ENCODE data around the gene ME3.

Gene ME3

GRCh38 chr11:86606270-86606835 is 66.1 kb downstream of the ME3 start:
- DNase-seq: no peak
- Histone ChIP-seq H3K36me3 (replicated peaks) (no peaks in the 10 kb centered on the region), H3K4me3 (ENCODE audit: low read depth, low read length) (no peak overlapping the region), H3K27me3 (replicated peaks) (no peaks in the 10 kb centered on the region), H3K27ac (peak overlapping the region; percentile 90)
- in situ Hi-C loops (cut with HindIII; ENCODE audit: low pct_ligation_motif_present, low sequenced_read_pairs): no loop called here
- no peak for TF ChIP-seq CTCF (IDR thresholded peaks at IDR 0.05; ENCODE audit: low read depth, low read length, missing control alignments)

DNA sequence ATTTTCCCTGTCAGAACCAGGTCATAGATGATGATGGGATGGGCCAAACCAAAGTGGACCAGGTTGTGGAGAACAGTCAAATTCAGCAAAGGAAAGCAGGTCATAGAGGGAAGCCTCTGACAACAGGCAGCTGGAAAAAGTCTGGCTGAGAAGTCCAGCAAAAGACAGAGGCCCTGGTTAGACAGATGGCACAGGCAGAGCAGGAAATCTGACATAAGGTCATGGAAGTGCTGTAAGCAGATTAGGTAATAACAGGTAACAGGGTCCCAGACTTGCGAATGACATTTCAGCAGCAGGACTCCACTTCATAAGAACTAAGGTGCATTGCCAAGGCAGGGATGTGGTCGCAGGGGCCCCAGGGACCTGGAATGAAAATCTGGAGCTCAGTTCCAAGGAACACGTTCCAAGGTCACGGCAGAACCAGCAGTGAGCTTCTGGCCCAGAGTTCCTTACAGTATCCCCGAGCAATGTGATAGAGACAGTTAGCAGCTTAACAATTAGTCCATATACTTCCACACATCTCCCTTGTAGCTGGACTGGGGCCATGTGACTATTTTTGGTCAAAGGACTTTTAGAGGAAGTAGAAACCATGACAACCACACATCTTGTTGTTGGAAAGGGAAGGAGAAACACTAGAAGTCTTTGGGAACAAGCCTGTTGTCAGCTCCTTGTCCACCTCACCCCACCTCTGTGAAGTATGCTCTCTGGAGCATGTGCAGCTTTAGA is 75.4 kb downstream of the ME3 start:
- TF ChIP-seq CTCF (IDR thresholded peaks at IDR 0.05; ENCODE audit: low read depth, low read length, missing control alignments): no peak
- DNase-seq: peak; percentile 73
- H3K27me3 ChIP-seq (replicated peaks): no peaks in the 10 kb centered on the region
- in situ Hi-C loops (cut with HindIII; ENCODE audit: low pct_ligation_motif_present, low sequenced_read_pairs): no loop called here
- H3K27ac ChIP-seq: no peak overlapping the region
- H3K4me3 ChIP-seq (ENCODE audit: low read depth, low read length): no peak overlapping the region
- no peaks in the 10 kb centered on the region for H3K36me3 ChIP-seq (replicated peaks)

DNA sequence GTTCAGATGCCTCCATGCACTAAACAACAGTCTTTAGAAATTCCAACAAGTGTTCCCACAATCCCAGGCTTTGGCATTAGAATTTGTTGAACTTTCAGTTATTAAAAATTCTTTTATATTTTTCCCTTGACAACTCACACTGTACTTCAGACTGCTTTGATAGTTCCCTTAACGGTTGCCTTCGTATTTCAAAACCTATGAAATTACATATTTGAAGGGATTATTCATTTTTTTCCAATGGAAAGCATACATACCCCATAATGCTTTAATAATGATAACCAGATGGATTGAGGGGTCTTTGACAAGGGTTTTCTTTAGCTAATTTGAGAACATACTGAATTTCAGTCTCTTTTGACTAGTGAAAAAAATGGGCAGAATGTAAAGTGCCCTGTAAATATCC is 76.5 kb downstream of the ME3 start:
- no peaks in the 10 kb centered on the region for H3K36me3 ChIP-seq (replicated peaks)
- H3K4me3 ChIP-seq (ENCODE audit: low read depth, low read length): no peak overlapping the region
- H3K27me3 ChIP-seq (replicated peaks): no peaks in the 10 kb centered on the region
- in situ Hi-C loops (cut with HindIII; ENCODE audit: low pct_ligation_motif_present, low sequenced_read_pairs): no loop called here
- H3K27ac ChIP-seq: no peak overlapping the region
- no peak for TF ChIP-seq CTCF (IDR thresholded peaks at IDR 0.05; ENCODE audit: low read depth, low read length, missing control alignments)
- DNase-seq: no peak

GRCh38 chr11:86595451-86595850 is 77.0 kb downstream of the ME3 start:
- no peak for TF ChIP-seq CTCF (IDR thresholded peaks at IDR 0.05; ENCODE audit: low read depth, low read length, missing control alignments)
- no peaks in the 10 kb centered on the region for H3K36me3 ChIP-seq (replicated peaks)
- in situ Hi-C loops (cut with HindIII; ENCODE audit: low pct_ligation_motif_present, low sequenced_read_pairs): no loop called here
- DNase-seq: no peak
- no peaks in the 10 kb centered on the region for H3K27me3 ChIP-seq (replicated peaks)
- no peak overlapping the region for H3K4me3 ChIP-seq (ENCODE audit: low read depth, low read length)
- no peak overlapping the region for H3K27ac ChIP-seq

DNA sequence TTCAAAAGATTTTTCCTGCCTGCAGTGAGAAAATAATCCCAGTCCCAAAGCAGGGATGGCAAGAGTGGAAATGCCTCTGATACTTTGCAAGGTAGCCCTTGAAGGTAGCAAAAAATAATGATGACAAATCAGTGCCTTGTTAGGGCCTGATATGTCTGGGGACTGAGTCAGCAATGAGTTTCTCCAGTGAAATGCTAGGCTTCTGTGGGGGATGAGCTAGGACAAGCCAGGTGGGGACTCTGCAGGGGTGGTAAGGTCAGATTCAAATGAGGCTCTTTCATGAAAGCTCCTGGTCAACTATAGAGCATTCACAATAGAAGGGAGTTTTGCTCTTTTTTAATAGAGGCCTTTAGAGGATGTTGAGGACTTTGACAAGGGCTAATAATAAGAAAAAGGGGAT is 77.7 kb downstream of the ME3 start:
- Histone ChIP-seq H3K27ac (peak overlapping the region; percentile 96), H3K36me3 (replicated peaks) (no peaks in the 10 kb centered on the region), H3K4me3 (ENCODE audit: low read depth, low read length) (no peak overlapping the region), H3K27me3 (replicated peaks) (no peaks in the 10 kb centered on the region)
- no peak for TF ChIP-seq CTCF (IDR thresholded peaks at IDR 0.05; ENCODE audit: low read depth, low read length, missing control alignments)
- in situ Hi-C loops (cut with HindIII; ENCODE audit: low pct_ligation_motif_present, low sequenced_read_pairs): no loop called here
- DNase-seq: peak; percentile 48

GRCh38 chr11:86593833-86594232 is 78.6 kb downstream of the ME3 start:
- no peaks in the 10 kb centered on the region for H3K27me3 ChIP-seq (replicated peaks)
- no peak overlapping the region for H3K4me3 ChIP-seq (ENCODE audit: low read depth, low read length)
- TF ChIP-seq CTCF (IDR thresholded peaks at IDR 0.05; ENCODE audit: low read depth, low read length, missing control alignments): no peak
- H3K27ac ChIP-seq: peak overlapping the region; percentile 96
- in situ Hi-C loops (cut with HindIII; ENCODE audit: low pct_ligation_motif_present, low sequenced_read_pairs): no loop called here
- no peak for DNase-seq
- no peaks in the 10 kb centered on the region for H3K36me3 ChIP-seq (replicated peaks)

Measured in brain microvascular endothelial cell (primary cell).